ENCODE measurements around the gene CIAO3.

GRCh38 chr16:682493-683395 lies 58.1 kb downstream of the CIAO3 start:
- no peak for TF ChIP-seq POLR2A (IDR thresholded peaks at IDR 0.05)
- TF ChIP-seq POLR2AphosphoS5 (IDR thresholded peaks at IDR 0.05): no peak
- TF ChIP-seq, protein P1, sequence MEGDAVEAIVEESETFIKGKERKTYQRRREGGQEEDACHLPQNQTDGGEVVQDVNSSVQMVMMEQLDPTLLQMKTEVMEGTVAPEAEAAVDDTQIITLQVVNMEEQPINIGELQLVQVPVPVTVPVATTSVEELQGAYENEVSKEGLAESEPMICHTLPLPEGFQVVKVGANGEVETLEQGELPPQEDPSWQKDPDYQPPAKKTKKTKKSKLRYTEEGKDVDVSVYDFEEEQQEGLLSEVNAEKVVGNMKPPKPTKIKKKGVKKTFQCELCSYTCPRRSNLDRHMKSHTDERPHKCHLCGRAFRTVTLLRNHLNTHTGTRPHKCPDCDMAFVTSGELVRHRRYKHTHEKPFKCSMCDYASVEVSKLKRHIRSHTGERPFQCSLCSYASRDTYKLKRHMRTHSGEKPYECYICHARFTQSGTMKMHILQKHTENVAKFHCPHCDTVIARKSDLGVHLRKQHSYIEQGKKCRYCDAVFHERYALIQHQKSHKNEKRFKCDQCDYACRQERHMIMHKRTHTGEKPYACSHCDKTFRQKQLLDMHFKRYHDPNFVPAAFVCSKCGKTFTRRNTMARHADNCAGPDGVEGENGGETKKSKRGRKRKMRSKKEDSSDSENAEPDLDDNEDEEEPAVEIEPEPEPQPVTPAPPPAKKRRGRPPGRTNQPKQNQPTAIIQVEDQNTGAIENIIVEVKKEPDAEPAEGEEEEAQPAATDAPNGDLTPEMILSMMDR (IDR thresholded peaks at IDR 0.05): no peak

All from prostate gland (tissue), 2 donors.